Measurements from ENCODE around the gene SCRT2. TPM values are rescaled to one million over a fixed set of nuclear protein-coding genes. Genes with fewer than 3 reads are reported as not detected.

The SCRT2 gene
- total RNA-seq, 1 experiment from 2014 or later, result not detected

- DNase-seq (ENCODE audit: low read depth, low spot score) (no peak), ATAC-seq (no peak)
- BruUV-seq (replicated peaks), result no TSS peak
- Histone ChIP-seq H3K4me3 (ENCODE audit: low read depth in 2 of 2, low read length in 2 of 2) (no peak overlapping the region), H3K4me1 (ENCODE audit: control insufficient read depth, insufficient read depth, low read length) (peaks cover 3% of the 10 kb centered on the region; the same call in 1 of the 2 replicates), H3K27ac (ENCODE audit: low read length) (no peak overlapping the region), H3K36me3 (ENCODE audit: control insufficient read depth, insufficient read depth, low read length) (no peaks in the 10 kb centered on the region), H3K27me3 (ENCODE audit: control insufficient read depth, insufficient read depth, low read length) (peaks cover 4% of the 10 kb centered on the region; the same call in 1 of the 2 replicates), H3K9me3 (ENCODE audit: control insufficient read depth, insufficient read depth, low read depth, low read length) (no peaks in the 10 kb centered on the region)
- intact Hi-C loops (cut with micrococcal nuclease; ENCODE audit: unreplicated experiment) (no loop called here), in situ Hi-C loops (cut with HindIII; ENCODE audit: low pct_unique_long_range_greater_than_20kb, low sequenced_read_pairs) (no loop called here)
- POLR2A ChIA-PET, result no interaction called here
- CTCF ChIA-PET, result no interaction called here
- no peak for TF ChIP-seq POLR2AphosphoS5 (IDR thresholded peaks at IDR 0.05; ENCODE audit: low read depth, low read length)
- no peak for TF ChIP-seq CTCF (IDR thresholded peaks at IDR 0.05)
- TF ChIP-seq TCF7L2 (IDR thresholded peaks at IDR 0.05; ENCODE audit: low read depth, low read length), result no peak
- TF ChIP-seq SIN3A (IDR thresholded peaks at IDR 0.05; ENCODE audit: borderline replicate concordance, insufficient read depth, low read depth, low read length), result no peak
- TF ChIP-seq REST (IDR thresholded peaks at IDR 0.05; ENCODE audit: insufficient read depth in 1 of 2, low read depth in 2 of 2, low read length in 1 of 2), result no peak
Observed at GRCh38 chr20:658731-659291, 16.8 kb downstream of the SCRT2 start.

GRCh38 chr20:658202-658601 is 17.4 kb downstream of the SCRT2 start:
- ChIA-PET CTCF (no interaction called here), POLR2A (interaction anchor here (0.7 kb wide), 1 partner anchor 53 kb away, joined by 4 read pairs; no protein-coding TSS in a partner anchor)
- no peak for ATAC-seq
- H3K36me3 ChIP-seq (ENCODE audit: control insufficient read depth, insufficient read depth, low read length), result no peaks in the 10 kb centered on the region
- no peak overlapping the region for H3K4me3 ChIP-seq (ENCODE audit: low read depth in 2 of 2, low read length in 2 of 2)
- H3K4me1 ChIP-seq (ENCODE audit: control insufficient read depth, insufficient read depth, low read length), result peaks cover 5% of the 10 kb centered on the region; the same call in 1 of the 2 replicates
- in situ Hi-C loops (cut with HindIII; ENCODE audit: low pct_unique_long_range_greater_than_20kb, low sequenced_read_pairs) (no loop called here), intact Hi-C loops (cut with micrococcal nuclease; ENCODE audit: unreplicated experiment) (no loop called here)
- H3K27ac ChIP-seq (ENCODE audit: low read length), result no peak overlapping the region
- no peaks in the 10 kb centered on the region for H3K9me3 ChIP-seq (ENCODE audit: control insufficient read depth, insufficient read depth, low read depth, low read length)
- peaks cover 4% of the 10 kb centered on the region; the same call in 1 of the 2 replicates for H3K27me3 ChIP-seq (ENCODE audit: control insufficient read depth, insufficient read depth, low read length)
- TF ChIP-seq TCF7L2 (IDR thresholded peaks at IDR 0.05; ENCODE audit: low read depth, low read length) (no peak), REST (IDR thresholded peaks at IDR 0.05; ENCODE audit: insufficient read depth in 1 of 2, low read depth in 2 of 2, low read length in 1 of 2) (no peak), POLR2AphosphoS5 (IDR thresholded peaks at IDR 0.05; ENCODE audit: low read depth, low read length) (no peak), CTCF (IDR thresholded peaks at IDR 0.05) (no peak), SIN3A (IDR thresholded peaks at IDR 0.05; ENCODE audit: borderline replicate concordance, insufficient read depth, low read depth, low read length) (no peak)
- no TSS peak for BruUV-seq (replicated peaks)
- DNase-seq (ENCODE audit: low read depth, low spot score), result no peak

All from Panc1 (cell line).